ENCODE results near the gene IL17RB. TPM values are rescaled to one million over a fixed set of nuclear protein-coding genes. Genes with fewer than 3 reads are reported as not detected.

Gene IL17RB
- total RNA-seq, 1 experiment from 2014 or later = not detected

DNA sequence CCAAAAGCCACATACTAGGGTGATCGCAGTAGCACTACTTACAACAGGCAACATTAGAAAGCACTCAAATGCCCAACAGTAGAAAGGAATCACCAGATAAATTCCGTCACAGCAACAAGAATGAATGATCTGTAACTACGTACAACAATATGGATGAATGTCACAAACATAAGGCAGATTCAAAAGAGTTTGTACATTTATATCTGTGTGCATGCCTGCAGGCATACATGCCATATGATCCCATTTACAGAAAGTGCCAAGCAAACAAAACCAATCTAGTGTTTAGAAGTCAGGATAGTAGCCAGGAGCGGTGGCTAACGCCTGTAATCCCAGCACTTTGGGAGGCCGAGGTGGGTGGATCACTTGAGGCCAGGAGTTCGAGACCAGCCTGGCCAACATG is 3.5 kb downstream of the IL17RB start:
- no peak overlapping the region for H3K27ac ChIP-seq
- H3K9me3 ChIP-seq (replicated peaks) = no peaks in the 10 kb centered on the region
- DNase-seq = no peak
- no peaks in the 10 kb centered on the region for H3K27me3 ChIP-seq
- no peaks in the 10 kb centered on the region for H3K36me3 ChIP-seq
- no peak overlapping the region for H3K4me3 ChIP-seq
- H3K4me1 ChIP-seq = no peaks in the 10 kb centered on the region

DNA sequence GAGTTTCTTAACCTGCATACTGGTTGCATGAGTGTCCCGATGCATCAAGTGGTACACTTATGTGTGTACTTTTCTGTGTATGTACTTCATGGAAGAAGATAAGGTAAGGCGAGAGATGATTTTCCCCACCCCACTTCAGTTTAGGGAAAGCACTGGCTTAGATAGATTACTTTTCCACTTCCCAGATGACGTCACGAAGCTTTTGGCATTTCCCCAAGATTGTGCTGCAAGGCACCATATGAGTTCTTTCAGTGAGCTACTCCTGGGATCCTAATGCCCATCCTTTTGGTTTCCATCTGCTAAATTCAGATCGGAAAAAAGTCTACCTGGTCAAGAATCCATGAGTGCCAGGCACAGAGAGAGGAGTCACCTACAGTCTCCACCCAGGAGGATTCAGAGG is 4.5 kb downstream of the IL17RB start:
- Histone ChIP-seq H3K9me3 (replicated peaks) (no peaks in the 10 kb centered on the region), H3K36me3 (no peaks in the 10 kb centered on the region), H3K27ac (no peak overlapping the region), H3K4me1 (no peaks in the 10 kb centered on the region), H3K4me3 (no peak overlapping the region), H3K27me3 (no peaks in the 10 kb centered on the region)
- peak in 1 of 2 experiments; percentile 36 for DNase-seq

DNA sequence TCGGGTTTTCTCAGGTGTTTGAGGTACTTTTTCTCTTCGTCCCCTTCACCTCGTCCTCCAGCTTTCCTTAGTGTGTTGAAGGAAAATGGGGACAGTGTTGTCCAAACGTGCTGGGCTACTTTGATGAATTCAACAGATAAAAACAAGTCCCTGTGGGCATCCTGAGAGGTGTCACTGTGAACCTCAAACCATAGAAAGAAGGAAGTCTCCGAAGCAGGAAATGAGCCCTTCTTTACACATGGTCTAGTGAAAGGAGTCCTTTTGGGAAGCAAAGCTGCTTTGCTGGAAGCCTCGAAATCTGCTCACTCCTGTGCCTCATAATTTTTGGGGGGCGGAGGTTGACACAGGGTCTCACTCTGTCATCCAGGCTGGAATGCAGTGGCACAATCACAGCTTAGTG is 10.6 kb downstream of the IL17RB start:
- Histone ChIP-seq H3K4me3 (no peak overlapping the region), H3K36me3 (no peaks in the 10 kb centered on the region), H3K4me1 (no peaks in the 10 kb centered on the region), H3K27me3 (no peaks in the 10 kb centered on the region), H3K9me3 (replicated peaks) (no peaks in the 10 kb centered on the region), H3K27ac (no peak overlapping the region)
- DNase-seq = no peak

DNA sequence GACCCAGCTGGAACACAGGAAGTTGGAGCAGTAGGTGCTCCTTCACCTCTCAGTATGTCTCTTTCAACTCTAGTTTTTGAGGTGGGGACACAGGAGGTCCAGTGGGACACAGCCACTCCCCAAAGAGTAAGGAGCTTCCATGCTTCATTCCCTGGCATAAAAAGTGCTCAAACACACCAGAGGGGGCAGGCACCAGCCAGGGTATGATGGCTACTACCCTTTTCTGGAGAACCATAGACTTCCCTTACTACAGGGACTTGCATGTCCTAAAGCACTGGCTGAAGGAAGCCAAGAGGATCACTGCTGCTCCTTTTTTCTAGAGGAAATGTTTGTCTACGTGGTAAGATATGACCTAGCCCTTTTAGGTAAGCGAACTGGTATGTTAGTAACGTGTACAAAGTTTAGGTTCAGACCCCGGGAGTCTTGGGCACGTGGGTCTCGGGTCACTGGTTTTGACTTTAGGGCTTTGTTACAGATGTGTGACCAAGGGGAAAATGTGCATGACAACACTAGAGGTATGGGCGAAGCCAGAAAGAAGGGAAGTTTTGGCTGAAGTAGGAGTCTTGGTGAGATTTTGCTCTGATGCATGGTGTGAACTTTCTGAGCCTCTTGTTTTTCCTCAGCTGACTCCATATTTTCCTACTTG is 11.9 kb downstream of the IL17RB start:
- no peaks in the 10 kb centered on the region for H3K27me3 ChIP-seq
- H3K4me3 ChIP-seq = no peak overlapping the region
- DNase-seq = no peak
- no peaks in the 10 kb centered on the region for H3K36me3 ChIP-seq
- no peaks in the 10 kb centered on the region for H3K4me1 ChIP-seq
- no peaks in the 10 kb centered on the region for H3K9me3 ChIP-seq (replicated peaks)
- no peak overlapping the region for H3K27ac ChIP-seq

DNA sequence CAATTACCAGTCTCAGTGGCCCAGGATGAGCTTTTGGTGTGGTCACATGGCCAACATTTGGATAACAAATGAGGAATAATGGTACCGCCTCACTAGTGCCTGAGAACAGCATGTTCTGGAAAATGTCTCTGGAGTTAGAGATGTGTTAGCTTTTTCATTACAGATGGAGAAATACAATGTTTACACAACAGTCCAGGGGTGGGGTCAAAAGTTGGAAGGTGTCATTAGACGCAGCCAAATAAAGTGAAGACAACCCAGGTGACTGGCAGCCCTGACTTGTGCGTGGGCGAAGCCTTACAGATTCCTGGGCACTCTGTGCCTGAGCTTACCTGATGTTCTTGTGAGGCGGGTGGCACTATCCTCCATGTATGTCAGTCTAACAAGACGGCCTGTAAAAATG is 12.8 kb downstream of the IL17RB start:
- no peaks in the 10 kb centered on the region for H3K9me3 ChIP-seq (replicated peaks)
- no peak for DNase-seq
- H3K4me3 ChIP-seq = no peak overlapping the region
- no peaks in the 10 kb centered on the region for H3K27me3 ChIP-seq
- H3K4me1 ChIP-seq = no peaks in the 10 kb centered on the region
- H3K27ac ChIP-seq = no peak overlapping the region
- no peaks in the 10 kb centered on the region for H3K36me3 ChIP-seq

DNA sequence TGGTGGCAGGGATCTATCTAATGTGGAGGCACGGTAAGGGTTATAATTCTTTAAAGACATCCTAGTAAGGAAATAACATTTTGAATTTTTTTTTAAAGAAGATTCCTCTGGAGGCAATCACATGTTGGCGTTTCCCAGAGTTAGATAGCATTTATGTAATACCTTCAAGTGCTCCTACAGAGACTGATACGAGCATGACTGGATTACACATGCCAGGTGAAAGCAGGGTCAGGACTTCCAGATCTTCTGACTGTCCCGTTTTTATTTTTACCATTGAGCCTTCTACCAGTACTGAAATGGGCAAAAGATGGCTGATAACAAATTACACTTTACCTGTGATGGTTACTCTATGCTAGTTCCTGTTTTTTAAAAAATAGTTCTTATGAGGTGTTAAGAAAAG is 13.8 kb downstream of the IL17RB start:
- no peak overlapping the region for H3K4me3 ChIP-seq
- DNase-seq = no peak
- H3K4me1 ChIP-seq = no peaks in the 10 kb centered on the region
- H3K36me3 ChIP-seq = 0 out of 2 replicates have a peak, but pooled peaks cover 1% of the 10 kb centered on the region
- no peaks in the 10 kb centered on the region for H3K9me3 ChIP-seq (replicated peaks)
- no peaks in the 10 kb centered on the region for H3K27me3 ChIP-seq
- no peak overlapping the region for H3K27ac ChIP-seq

DNA sequence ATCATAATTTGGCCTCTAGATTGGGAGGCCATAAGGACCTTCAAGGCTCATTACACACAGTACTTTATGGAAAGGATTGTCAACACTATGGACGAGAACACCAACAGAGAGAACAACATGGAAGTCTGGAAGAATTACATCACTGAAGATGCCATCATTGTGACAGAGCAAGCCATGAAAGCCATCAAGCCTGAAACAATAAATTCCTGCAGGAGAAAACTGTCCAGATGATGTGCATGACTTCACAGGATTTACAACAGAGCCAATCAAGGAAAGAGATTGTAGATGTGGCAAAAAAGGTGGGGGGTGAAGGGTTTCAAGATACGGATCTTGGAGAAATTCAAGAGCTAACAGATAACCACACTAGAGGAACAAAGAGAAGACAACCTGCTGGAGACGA is 15.9 kb downstream of the IL17RB start:
- H3K27ac ChIP-seq = no peak overlapping the region
- H3K36me3 ChIP-seq = peaks cover 11% of the 10 kb centered on the region
- no peaks in the 10 kb centered on the region for H3K27me3 ChIP-seq
- no peaks in the 10 kb centered on the region for H3K4me1 ChIP-seq
- no peak overlapping the region for H3K4me3 ChIP-seq
- no peak for DNase-seq
- H3K9me3 ChIP-seq (replicated peaks) = no peaks in the 10 kb centered on the region

DNA sequence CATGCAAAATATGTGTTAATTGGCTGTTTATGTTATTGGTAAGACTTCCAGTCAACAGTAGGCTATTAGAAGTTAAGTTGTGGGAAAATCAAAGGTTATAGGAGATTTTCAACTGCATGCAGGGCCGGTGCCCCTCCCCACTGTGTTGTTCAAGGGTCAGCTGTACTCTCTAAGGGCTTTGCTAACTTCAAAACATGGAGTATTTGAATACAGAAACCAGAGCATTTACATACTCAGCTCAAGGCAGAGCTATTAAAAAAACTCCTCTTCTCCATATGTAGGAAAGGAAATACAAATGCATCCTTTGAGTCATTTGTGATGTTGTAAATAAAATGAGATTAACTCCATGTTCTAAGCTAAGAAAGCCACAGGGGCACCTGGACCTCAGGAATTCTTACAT is 16.8 kb downstream of the IL17RB start:
- Histone ChIP-seq H3K27me3 (no peaks in the 10 kb centered on the region), H3K27ac (no peak overlapping the region), H3K36me3 (peaks cover 16% of the 10 kb centered on the region), H3K4me3 (no peak overlapping the region), H3K4me1 (no peaks in the 10 kb centered on the region), H3K9me3 (replicated peaks) (no peaks in the 10 kb centered on the region)
- DNase-seq = no peak

DNA sequence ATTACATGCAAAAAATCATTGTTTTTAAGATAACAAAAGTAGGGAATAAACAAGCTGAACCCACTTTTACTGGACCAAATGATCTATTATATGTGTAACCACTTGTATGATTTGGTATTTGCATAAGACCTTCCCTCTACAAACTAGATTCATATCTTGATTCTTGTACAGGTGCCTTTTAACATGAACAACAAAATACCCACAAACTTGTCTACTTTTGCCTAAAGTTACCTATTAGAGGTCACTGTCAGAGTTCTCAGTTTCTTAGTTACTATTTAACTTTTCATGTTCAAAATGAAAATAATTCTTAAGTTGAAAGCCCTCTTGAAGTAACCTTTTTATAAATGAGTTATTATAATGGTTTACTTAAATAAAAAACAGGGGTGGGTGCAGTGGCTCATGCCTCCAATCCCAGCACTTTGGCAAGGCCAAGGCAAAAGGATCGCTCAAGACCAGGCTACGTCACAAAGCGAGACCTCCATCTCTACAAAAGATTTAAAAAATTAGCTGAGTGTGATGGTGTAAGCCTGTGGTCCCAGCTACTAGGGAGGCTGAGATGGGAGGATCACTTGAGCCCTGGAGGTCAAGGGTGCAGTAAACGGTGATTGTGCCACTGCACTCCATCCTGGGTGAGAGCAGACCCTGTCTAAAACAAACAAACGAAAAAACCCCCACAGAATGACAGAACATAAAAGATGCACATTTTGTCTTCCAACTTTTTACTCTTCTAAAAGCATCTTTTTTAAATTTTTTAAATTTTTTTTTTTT is 19.5 kb downstream of the IL17RB start:
- Histone ChIP-seq H3K27me3 (no peaks in the 10 kb centered on the region), H3K9me3 (replicated peaks) (no peaks in the 10 kb centered on the region), H3K4me1 (no peaks in the 10 kb centered on the region), H3K27ac (no peak overlapping the region), H3K36me3 (peaks cover 16% of the 10 kb centered on the region), H3K4me3 (no peak overlapping the region)
- DNase-seq = no peak

DNA sequence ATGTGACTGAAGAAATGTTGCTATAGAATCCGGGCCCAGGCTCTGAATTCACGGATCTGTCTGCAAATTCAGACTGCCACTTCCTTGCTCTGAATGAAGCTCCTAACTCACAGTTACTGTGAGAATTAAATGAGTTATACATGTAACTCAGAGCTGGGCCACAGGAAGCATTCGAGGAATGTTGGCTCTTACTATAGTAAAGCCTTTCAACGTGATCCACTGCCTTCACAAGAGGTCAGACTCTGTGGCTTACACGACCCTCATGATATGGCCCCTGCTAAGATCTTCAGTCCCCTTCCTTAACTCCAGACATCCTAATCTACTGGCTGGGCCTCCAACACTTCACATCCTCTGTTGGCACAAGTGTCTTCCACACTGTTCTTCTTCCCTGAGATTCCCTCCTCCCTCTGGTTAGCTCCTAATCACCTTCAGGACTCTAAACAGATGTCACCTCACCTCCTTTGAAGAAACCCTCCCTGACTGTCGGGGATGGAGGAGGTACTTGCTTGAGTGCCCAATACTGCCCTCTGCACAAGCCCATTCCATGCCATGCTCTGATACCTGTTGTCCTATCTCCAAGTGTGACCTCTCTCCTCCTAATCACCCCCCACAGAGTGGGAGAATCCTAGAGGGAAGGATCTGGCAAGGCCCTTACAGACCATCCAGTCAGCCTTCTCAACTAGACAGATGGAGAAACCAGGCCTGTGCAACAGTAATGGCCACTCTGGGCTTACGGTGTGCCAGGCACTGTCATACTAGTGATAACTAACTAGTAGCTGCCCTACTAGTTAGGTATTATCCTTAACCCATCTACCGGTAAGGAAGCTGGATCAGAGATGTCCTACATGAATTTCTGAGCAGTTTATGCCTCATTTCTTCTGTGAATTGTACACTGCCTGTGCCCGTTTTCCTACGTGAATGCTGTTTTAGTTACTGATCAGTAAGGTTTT is 34.3 kb downstream of the IL17RB start:
- H3K27me3 ChIP-seq = no peaks in the 10 kb centered on the region
- no peaks in the 10 kb centered on the region for H3K9me3 ChIP-seq (replicated peaks)
- peaks cover 33% of the 10 kb centered on the region for H3K36me3 ChIP-seq
- DNase-seq = no peak
- H3K4me3 ChIP-seq = peak overlapping the region; percentile 98
- H3K27ac ChIP-seq = peak overlapping the region; percentile 83
- no peaks in the 10 kb centered on the region for H3K4me1 ChIP-seq

DNA sequence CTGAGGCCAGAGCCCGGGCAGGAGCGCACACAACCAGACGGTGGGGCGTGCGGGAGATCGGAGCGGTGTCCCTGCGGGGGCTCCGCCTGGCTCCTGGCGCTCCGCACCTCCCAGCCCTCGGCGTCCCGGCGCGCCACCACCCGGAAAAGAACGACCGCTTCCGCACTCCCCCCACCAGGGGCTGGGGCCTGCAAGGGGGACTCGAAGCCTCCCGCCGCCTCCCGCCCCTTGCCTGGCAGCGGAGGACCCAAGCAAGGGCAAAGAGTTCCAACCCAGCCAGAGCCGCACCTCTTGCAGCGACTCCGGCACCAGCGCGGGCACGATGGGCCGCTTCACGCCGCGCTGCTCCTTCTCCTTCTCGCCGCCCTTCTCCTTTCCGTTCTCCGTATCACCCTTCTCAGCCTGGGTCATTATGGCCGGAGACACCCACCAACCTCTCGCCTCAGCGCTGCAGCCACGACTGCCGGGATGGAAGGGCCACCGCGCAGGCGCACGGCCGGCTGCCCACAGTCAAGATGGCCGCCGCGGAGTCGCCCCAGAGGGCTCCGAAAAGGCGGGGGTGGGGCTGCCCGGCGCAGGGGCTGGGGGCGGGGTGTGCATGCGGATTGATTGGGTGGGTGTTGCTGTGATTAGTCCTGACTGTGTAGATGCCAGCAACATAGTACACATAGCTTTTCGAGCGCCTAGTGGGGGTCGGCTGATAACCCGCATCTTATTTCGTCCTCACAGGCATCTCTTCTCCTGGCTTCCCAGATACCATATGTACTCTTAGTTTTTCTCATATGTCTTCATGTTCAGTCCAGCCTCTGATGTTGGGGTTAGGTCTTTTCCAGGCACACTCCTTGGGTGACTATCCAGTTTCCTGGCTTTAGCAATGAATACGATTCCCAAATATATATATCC is 35.6 kb downstream of the IL17RB start, which contains the start of gene ACTR8:
Gene ACTR8 (minus strand): TSS at position 462 of the 903 bp plus-strand sequence. CDS start 51 bp downstream, at position 411.
- Histone ChIP-seq H3K4me3 (peak within 1 kb of the TSS; percentile 98), H3K36me3 (peaks cover 30% of the 10 kb centered on the region), H3K27ac (peak within 1 kb of the TSS; percentile 83)

DNA sequence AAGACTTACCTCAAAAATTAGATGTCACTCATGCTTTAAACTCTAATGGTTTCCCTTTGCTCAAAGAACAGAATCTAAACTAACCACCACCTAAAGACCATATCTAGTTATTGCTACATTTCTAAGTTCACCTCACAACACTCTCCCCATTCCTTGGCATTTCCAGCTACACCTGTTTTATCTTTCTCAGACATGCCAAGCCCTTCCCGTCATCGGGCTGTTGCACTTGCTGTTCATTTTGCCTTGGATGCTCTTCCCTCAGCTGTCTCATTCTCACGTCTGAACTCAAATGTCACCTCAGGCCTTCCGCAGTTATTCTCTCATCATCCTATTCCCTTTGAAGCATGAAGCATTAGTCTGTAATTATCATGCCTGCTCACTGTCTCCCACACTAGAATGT is 36.6 kb downstream of the IL17RB start:
- no peaks in the 10 kb centered on the region for H3K4me1 ChIP-seq

More for the DNA sequence above, 35.6 kb downstream of the IL17RB start, which contains the start of gene ACTR8:
- no peaks in the 10 kb centered on the region for H3K9me3 ChIP-seq (replicated peaks)
- DNase-seq = peak; percentile 85 to 87
- no peaks in the 10 kb centered on the region for H3K4me1 ChIP-seq
- no peaks in the 10 kb centered on the region for H3K27me3 ChIP-seq

DNA sequence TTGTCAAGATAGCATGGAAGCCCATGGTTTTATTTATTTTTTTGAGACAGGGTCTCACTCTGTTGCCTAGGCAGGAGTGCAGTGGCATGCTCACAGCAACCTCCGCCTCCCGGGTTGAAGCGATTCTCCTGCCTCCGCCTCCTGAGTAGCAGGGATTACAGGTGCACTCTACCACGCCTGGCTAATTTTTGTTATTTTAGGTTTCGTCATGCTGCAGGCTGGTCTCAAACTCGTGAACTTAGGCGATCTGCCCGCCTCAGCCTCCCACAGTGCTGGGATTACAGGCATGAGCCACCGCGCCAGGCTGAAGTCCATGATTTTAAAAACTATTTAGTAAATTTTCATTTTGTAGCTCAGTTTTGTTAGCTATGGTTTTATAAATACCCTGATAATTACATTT is 38.3 kb downstream of the IL17RB start:
- no peaks in the 10 kb centered on the region for H3K4me1 ChIP-seq
- no peak overlapping the region for H3K27ac ChIP-seq
- H3K36me3 ChIP-seq = peaks cover 9% of the 10 kb centered on the region
- H3K27me3 ChIP-seq = no peaks in the 10 kb centered on the region
- no peak overlapping the region for H3K4me3 ChIP-seq
- no peak for DNase-seq
- no peaks in the 10 kb centered on the region for H3K9me3 ChIP-seq (replicated peaks)

More for the DNA sequence above, 36.6 kb downstream of the IL17RB start:
- Histone ChIP-seq H3K4me3 (no peak overlapping the region), H3K27me3 (no peaks in the 10 kb centered on the region), H3K36me3 (peaks cover 24% of the 10 kb centered on the region), H3K27ac (no peak overlapping the region), H3K9me3 (replicated peaks) (no peaks in the 10 kb centered on the region)
- no peak for DNase-seq

DNA sequence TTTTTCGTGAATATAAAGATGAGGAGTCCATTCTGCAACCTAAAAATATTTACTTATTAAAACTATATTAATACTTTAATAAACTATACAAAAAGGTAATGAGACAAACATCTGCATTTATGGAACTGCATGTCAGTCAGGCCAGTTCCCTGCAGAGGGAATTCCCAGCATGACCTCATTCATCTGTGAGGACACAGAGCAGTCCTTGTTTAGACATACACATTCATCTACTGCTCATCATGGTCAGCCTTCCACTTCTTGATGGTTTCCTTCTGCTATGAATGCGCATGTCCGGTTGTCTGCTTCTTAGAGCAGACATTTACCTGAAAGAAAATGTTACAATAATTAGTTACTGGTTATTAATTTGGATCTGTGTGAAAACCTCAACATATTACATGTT is 38.9 kb downstream of the IL17RB start:
- Histone ChIP-seq H3K27ac (no peak overlapping the region), H3K4me3 (no peak overlapping the region), H3K27me3 (no peaks in the 10 kb centered on the region), H3K4me1 (peaks cover under 1% of the 10 kb centered on the region; the same call in 1 of the 2 replicates), H3K9me3 (replicated peaks) (no peaks in the 10 kb centered on the region), H3K36me3 (peaks cover 9% of the 10 kb centered on the region)
- DNase-seq = no peak
